H1 (cell line): ENCODE data around the gene UAP1. TPM values are rescaled to one million over a fixed set of nuclear protein-coding genes. Genes with fewer than 3 reads are reported as not detected.

Experiments used
- CTCF ChIA-PET: fragments of 300-600 bp; sonication (Branson Sonifier 250); formaldehyde crosslinking; loops from one replicate; lab custom pipeline; 2021; ENCODE audit not compliant: partially characterized antibody; lab: Charles Lee
- POLR2A ChIA-PET: fragments of 300-600 bp; sonication (Branson Sonifier 250); formaldehyde crosslinking; loops from one replicate; lab custom pipeline; 2021; ENCODE audit warnings: inconsistent platforms; ENCODE audit not compliant: partially characterized antibody; lab: Charles Lee
- DNase-seq, 2 experiments: peaks; one replicate each; pipeline versions ENCODE4 v3.0.0 to v3.0.0-alpha.2; 2010 to 2022; ENCODE audit warnings: low spot score in 2 of 2, low read depth in 1 of 2, mixed read lengths in 1 of 2
- FAIRE-seq: peaks from 2 replicates; lab custom pipeline; 2011; peaks lifted over from hg19 to GRCh38; lab: Jason Lieb, UNC
- H2AFZ ChIP-seq: 2 replicates; pipeline ENCODE4 v1.8.1; 2012; ENCODE audit warnings: low read length, inconsistent platforms
- H2AK5ac ChIP-seq: 2 replicates; pipeline ENCODE4 v1.6.1; 2013; ENCODE audit warnings: low read depth, low read length
- H2BK120ac ChIP-seq: replicated peaks from 2 replicates; pipeline ENCODE3; 2013; ENCODE audit warnings: low read depth, low read length, inconsistent platforms
- H2BK12ac ChIP-seq: 2 replicates; pipeline ENCODE4 v1.6.1; 2013; ENCODE audit warnings: low read depth, low read length
- H2BK15ac ChIP-seq: 2 replicates; pipeline ENCODE4 v1.6.1; 2013; ENCODE audit warnings: low read length
- H2BK20ac ChIP-seq: 2 replicates; pipeline ENCODE4 v1.6.1; 2013; ENCODE audit warnings: low read length
- H2BK5ac ChIP-seq: 2 replicates; pipeline ENCODE4 v1.6.1; 2013; ENCODE audit warnings: low read depth, low read length
- H3K14ac ChIP-seq: 2 replicates; pipeline ENCODE4 v1.6.1; 2013; ENCODE audit warnings: inconsistent platforms; ENCODE audit not compliant: insufficient read length
- H3K18ac ChIP-seq: 2 replicates; pipeline ENCODE4 v1.6.1; 2013; ENCODE audit warnings: low read length; ENCODE audit errors: extremely low read depth
- H3K23ac ChIP-seq: 2 replicates; pipeline ENCODE4 v1.6.1; 2013; ENCODE audit warnings: inconsistent platforms; ENCODE audit not compliant: insufficient read length
- H3K23me2 ChIP-seq: 2 replicates; pipeline ENCODE4 v1.6.1; 2013; ENCODE audit warnings: low read depth, low read length
- H3K27ac ChIP-seq: 2 replicates; pipeline ENCODE4 v1.6.1; 2011; ENCODE audit warnings: low read depth, low read length, inconsistent platforms
- H3K27me3 ChIP-seq, 4 experiments: replicated peaks in 1 of 4; 1 replicate in 1 of 4; 2 replicates in 3 of 4; pipeline versions ENCODE4 v1.6.1 to v1.8.1; 2011 to 2013; ENCODE audit warnings: low read length in 3 of 4, mild to moderate bottlenecking in 3 of 4, inconsistent platforms in 2 of 4, mixed read lengths in 2 of 4, moderate library complexity in 1 of 4; ENCODE audit not compliant: control insufficient read depth in 3 of 4, insufficient read depth in 3 of 4; ENCODE audit errors: extremely low read depth in 1 of 4
- H3K36me3 ChIP-seq, 4 experiments: 2 replicates each; pipeline versions ENCODE4 v1.6.1 to v1.8.1; 2011 to 2013; ENCODE audit warnings: mild to moderate bottlenecking in 4 of 4, low read length in 3 of 4, moderate library complexity in 2 of 4, control low read depth in 1 of 4, inconsistent platforms in 1 of 4; ENCODE audit not compliant: insufficient read depth in 4 of 4, control insufficient read depth in 2 of 4
- H3K4ac ChIP-seq: replicated peaks from 2 replicates; pipeline ENCODE3; 2013; ENCODE audit warnings: low read length, low read depth, mixed read lengths, inconsistent platforms; ENCODE audit not compliant: insufficient read length
- H3K4me1 ChIP-seq, 4 experiments: replicated peaks in 1 of 4; 1 replicate in 1 of 4; 2 replicates in 3 of 4; pipeline versions ENCODE4 v1.6.1 to v1.8.1; 2011 to 2013; ENCODE audit warnings: low read length in 3 of 4, inconsistent platforms in 2 of 4, mixed read lengths in 1 of 4; ENCODE audit not compliant: insufficient read depth in 4 of 4, control insufficient read depth in 3 of 4
- H3K4me2 ChIP-seq, 2 experiments: 2 replicates each; pipeline versions ENCODE4 v1.6.1 to v1.8.1; 2011 to 2013; ENCODE audit warnings: low read depth in 2 of 2, low read length in 2 of 2, control low read depth in 1 of 2, inconsistent platforms in 1 of 2, mild to moderate bottlenecking in 1 of 2; ENCODE audit not compliant: insufficient read depth in 1 of 2
- H3K4me3 ChIP-seq, 4 experiments: fragments of 200-600, 300-600 bp in 1 of 4; sonication (generic), shearing (Covaris generic), sonication (Bioruptor Twin) in 1 of 4; 2 replicates each; pipeline versions ENCODE4 v1.5.1 to v1.8.1; 2011 to 2016; ENCODE audit warnings: low read length in 4 of 4, low read depth in 3 of 4, control low read depth in 2 of 4, inconsistent platforms in 2 of 4, mild to moderate bottlenecking in 2 of 4, mixed read lengths in 1 of 4, moderate library complexity in 1 of 4; ENCODE audit not compliant: insufficient read depth in 2 of 4; ENCODE audit errors: extremely low read depth in 1 of 4
- H3K56ac ChIP-seq: replicated peaks from 2 replicates; pipeline ENCODE3; 2013; ENCODE audit warnings: low read depth, mild to moderate bottlenecking, mixed read lengths, low read length, inconsistent platforms; ENCODE audit not compliant: insufficient read length
- H3K79me1 ChIP-seq: 2 replicates; pipeline ENCODE4 v1.6.1; 2013; ENCODE audit warnings: low read depth, low read length, control low read depth
- H3K79me2 ChIP-seq, 2 experiments: 2 replicates each; pipeline versions ENCODE4 v1.6.1 to v1.8.1; 2012 to 2013; ENCODE audit warnings: low read length in 2 of 2, mild to moderate bottlenecking in 2 of 2, inconsistent platforms in 1 of 2; ENCODE audit not compliant: insufficient read depth in 2 of 2, control insufficient read depth in 1 of 2
- H3K9ac ChIP-seq, 4 experiments: replicated peaks in 1 of 4; 1 replicate in 1 of 4; 2 replicates in 3 of 4; pipeline versions ENCODE4 v1.6.1 to v1.8.1; 2011 to 2013; ENCODE audit warnings: low read depth in 3 of 4, low read length in 3 of 4, control low read depth in 2 of 4, mild to moderate bottlenecking in 2 of 4, moderate library complexity in 2 of 4, inconsistent platforms in 1 of 4; ENCODE audit errors: extremely low read depth in 1 of 4
- H3K9me3 ChIP-seq, 2 experiments: 2 replicates each; pipeline versions ENCODE4 v1.6.1 to v1.8.1; 2012 to 2013; ENCODE audit warnings: mild to moderate bottlenecking in 2 of 2, moderate library complexity in 2 of 2, control low read depth in 1 of 2, inconsistent platforms in 1 of 2, low read depth in 1 of 2, low read length in 1 of 2, mixed read lengths in 1 of 2; ENCODE audit not compliant: insufficient read depth in 2 of 2
- H4K20me1 ChIP-seq, 2 experiments: replicated peaks in 1 of 2; 2 replicates each; pipeline versions ENCODE3 to v1.8.1; 2011 to 2013; ENCODE audit warnings: inconsistent platforms in 2 of 2, low read length in 2 of 2, mild to moderate bottlenecking in 1 of 2; ENCODE audit not compliant: insufficient read depth in 2 of 2, control insufficient read depth in 1 of 2
- H4K5ac ChIP-seq: 2 replicates; pipeline ENCODE4 v1.6.1; 2013; ENCODE audit warnings: low read length, low read depth, mixed read lengths, inconsistent platforms; ENCODE audit not compliant: insufficient read length
- H4K8ac ChIP-seq: 2 replicates; pipeline ENCODE4 v1.8.0; 2013; ENCODE audit warnings: mild to moderate bottlenecking, moderate library complexity, low read length, inconsistent platforms; ENCODE audit not compliant: insufficient read depth; ENCODE audit errors: extremely low read depth
- H4K91ac ChIP-seq: replicated peaks from 2 replicates; pipeline ENCODE3; 2013; ENCODE audit warnings: low read length, mixed read lengths, inconsistent platforms; ENCODE audit not compliant: insufficient read length
- CREB1 ChIP-seq: IDR thresholded peaks from 2 replicates; pipeline ENCODE4 v1.6.1; 2012; ENCODE audit warnings: inconsistent platforms
- EP300 ChIP-seq, 2 experiments: IDR thresholded peaks; 1 replicate in 1 of 2; 2 replicates in 1 of 2; pipeline ENCODE4 v1.6.1; 2011 to 2012; ENCODE audit warnings: low read depth in 2 of 2, low read length in 2 of 2, mild to moderate bottlenecking in 2 of 2, borderline replicate concordance in 1 of 2, inconsistent platforms in 1 of 2, moderate library complexity in 1 of 2
- POLR2A ChIP-seq, 2 experiments: IDR thresholded peaks; 1 replicate in 1 of 2; 2 replicates in 1 of 2; pipeline ENCODE4 v1.6.1; 2011; ENCODE audit warnings: low read depth in 2 of 2, low read length in 2 of 2, mild to moderate bottlenecking in 2 of 2; ENCODE audit errors: control extremely low read depth in 1 of 2
- TBP ChIP-seq: IDR thresholded peaks from 2 replicates; pipeline ENCODE4 v1.6.1; 2011; ENCODE audit warnings: low read depth, low read length, improper control_type of control experiment
- WGBS, 2 experiments: shearing (Covaris generic) in 1 of 2; methylation state at CpG; one replicate each; pipeline versions ENCODE4 v1.1.6 to v1.1.7; 2013 to 2015; ENCODE audit warnings: low lambda C conversion rate in 2 of 2, mixed read lengths in 2 of 2, inconsistent platforms in 1 of 2, low coverage in 1 of 2, missing lambda C conversion rate in 1 of 2; ENCODE audit not compliant: insufficient replicate concordance in 2 of 2, insufficient coverage in 1 of 2, insufficient read length in 1 of 2; ENCODE audit errors: extremely low coverage in 1 of 2, missing lambda C conversion rate in 1 of 2; 5-methylcytosine and 5-hydroxymethylcytosine counted together
- polyA plus RNA-seq, 7 experiments: library from polyadenylated mRNA; depleted of rRNA in 3 of 7; stranded (reverse) in 5 of 7; unstranded in 2 of 7; fragments of >200 nt in 5 of 7; fragments of 200-250 nt in 2 of 7; gene quantifications; 1 replicate in 5 of 7; 2 replicates in 1 of 7; 4 replicates in 1 of 7; pipeline versions ENCODE4 v1.2.1 to v1.2.3, GENCODE V29; 2011 to 2013; ENCODE audit warnings: missing spikeins in 2 of 7, mixed read lengths in 2 of 7
- total RNA-seq: library from RNA; stranded (reverse); fragmentation: NEBNext Ultra II Directional; extraction: Animal tissue kit (Norgen Biotek cat#: 25700); gene quantifications from 2 replicates; pipeline ENCODE4 v1.2.1, GENCODE V29; 2021
- TF ChIP-seq, protein P1 (sequence below): IDR thresholded peaks from 2 replicates; pipeline ENCODE4 v1.6.1; 2012; ENCODE audit warnings: low read length, inconsistent platforms

The UAP1 gene
- total and polyA plus RNA-seq, 2 of the 8 experiments (the other 6 are each of a cell fraction or from before 2014, with no cell fraction given): 9.4 to 32.9 TPM

- no peak overlapping the region for H3K23ac ChIP-seq
- no peak overlapping the region for H3K18ac ChIP-seq
- no peaks in the 10 kb centered on the region for H3K79me2 ChIP-seq
- no peak overlapping the region for H3K14ac ChIP-seq
- no peak overlapping the region for H2BK12ac ChIP-seq
- CTCF ChIA-PET: interaction anchor here (0.8 to 1.3 kb wide), 3 partner anchors 16 to 35 kb away, joined by 3 to 8 read pairs (median 3); no protein-coding TSS in a partner anchor
- FAIRE-seq (no peak), DNase-seq (no peak)
- H3K9ac ChIP-seq: no peak overlapping the region
- H3K23me2 ChIP-seq: no peaks in the 10 kb centered on the region
- no peak overlapping the region for H3K4me2 ChIP-seq
- H2BK20ac ChIP-seq: no peak overlapping the region
- H2BK15ac ChIP-seq: no peak overlapping the region
- WGBS, 2 experiments: 87% methylated on average over 2 of the region's 2 CpGs; no CpG with 5 or more reads in 1 of the 2 experiments
- H3K36me3 ChIP-seq: peaks cover 0 to 2% (median 0%) of the 10 kb centered on the region in 4 experiments; a peak in 2 of 8 replicates
- H4K5ac ChIP-seq: no peak overlapping the region
- H2BK5ac ChIP-seq: no peak overlapping the region
- H2AK5ac ChIP-seq: no peak overlapping the region
- H3K4me3 ChIP-seq: no peak overlapping the region
- H3K4ac ChIP-seq: no peak overlapping the region
- no peak overlapping the region for H2AFZ ChIP-seq
- H4K20me1 ChIP-seq: no peaks in the 10 kb centered on the region
- POLR2A ChIA-PET: no interaction called here
- TF ChIP-seq CREB1: no peak
- TF ChIP-seq, protein P1, sequence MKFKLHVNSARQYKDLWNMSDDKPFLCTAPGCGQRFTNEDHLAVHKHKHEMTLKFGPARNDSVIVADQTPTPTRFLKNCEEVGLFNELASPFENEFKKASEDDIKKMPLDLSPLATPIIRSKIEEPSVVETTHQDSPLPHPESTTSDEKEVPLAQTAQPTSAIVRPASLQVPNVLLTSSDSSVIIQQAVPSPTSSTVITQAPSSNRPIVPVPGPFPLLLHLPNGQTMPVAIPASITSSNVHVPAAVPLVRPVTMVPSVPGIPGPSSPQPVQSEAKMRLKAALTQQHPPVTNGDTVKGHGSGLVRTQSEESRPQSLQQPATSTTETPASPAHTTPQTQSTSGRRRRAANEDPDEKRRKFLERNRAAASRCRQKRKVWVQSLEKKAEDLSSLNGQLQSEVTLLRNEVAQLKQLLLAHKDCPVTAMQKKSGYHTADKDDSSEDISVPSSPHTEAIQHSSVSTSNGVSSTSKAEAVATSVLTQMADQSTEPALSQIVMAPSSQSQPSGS: no peak
- TF ChIP-seq POLR2A (IDR thresholded peaks at IDR 0.05; ENCODE audit: control extremely low read depth in 1 of 2, low read depth in 2 of 2, low read length in 2 of 2): no peak
- no peak for TF ChIP-seq EP300 (IDR thresholded peaks at IDR 0.05; ENCODE audit: borderline replicate concordance in 1 of 2, low read depth in 2 of 2, low read length in 2 of 2)
- no peak for TF ChIP-seq TBP
- H3K4me1 ChIP-seq: no peaks in the 10 kb centered on the region
- H3K9me3 ChIP-seq: no peaks in the 10 kb centered on the region
- no peaks in the 10 kb centered on the region for H3K27me3 ChIP-seq
- no peaks in the 10 kb centered on the region; the same call in 1 of the 2 replicates for H3K79me1 ChIP-seq
- H3K27ac ChIP-seq: no peak overlapping the region
- H3K56ac ChIP-seq: no peak overlapping the region
- H4K8ac ChIP-seq: no peak overlapping the region
- no peak overlapping the region for H4K91ac ChIP-seq
- no peak overlapping the region for H2BK120ac ChIP-seq
Measured at GRCh38 chr1:162596514-162597170, 35.1 kb downstream of the UAP1 start.
